GM23338 (cell line): ENCODE data around the gene NT5C3B.

Experiments used
- CREB1 ChIP-seq: fragments of 250-450 bp; sonication (Bioruptor Pico); IDR thresholded peaks from 2 replicates; pipeline ENCODE4 v1.5.0; 2020; ENCODE audit warnings: low read depth, mild to moderate bottlenecking, moderate library complexity
- CTCF ChIP-seq, 2 experiments: fragments of 200-600 bp in 1 of 2; sonication (generic) in 1 of 2; conservative IDR thresholded peaks; 2 replicates each; pipeline versions ENCODE4 v1.5.1 to v1.6.1; 2016 to 2017; ENCODE audit warnings: antibody characterized with exemption in 2 of 2, low read depth in 2 of 2, mild to moderate bottlenecking in 2 of 2, moderate library complexity in 1 of 2
- ETS1 ChIP-seq: IDR thresholded peaks from 2 replicates; pipeline ENCODE4 v1.6.1; 2016; ENCODE audit warnings: antibody characterized with exemption
- EZH2 ChIP-seq: fragments of 200-600 bp; sonication (generic); IDR thresholded peaks from one replicate; pipeline ENCODE4 v1.8.0; 2017; ENCODE audit warnings: antibody characterized with exemption, mild to moderate bottlenecking, low read depth; ENCODE audit not compliant: unreplicated experiment
- EZH2phosphoT487 ChIP-seq: fragments of 200-600 bp; sonication (generic); IDR thresholded peaks from one replicate; pipeline ENCODE4 v1.8.1; 2018; ENCODE audit warnings: antibody characterized with exemption; ENCODE audit not compliant: unreplicated experiment
- JUNB ChIP-seq: IDR thresholded peaks from one replicate; pipeline ENCODE4 v1.6.1; 2016; ENCODE audit warnings: antibody characterized with exemption; ENCODE audit not compliant: unreplicated experiment
- NANOG ChIP-seq: IDR thresholded peaks from 2 replicates; pipeline ENCODE4 v1.6.1; 2016; ENCODE audit warnings: antibody characterized with exemption, borderline replicate concordance
- POLR2AphosphoS5 ChIP-seq: IDR thresholded peaks from 2 replicates; pipeline ENCODE4 v1.6.1; 2016; ENCODE audit warnings: antibody characterized with exemption, low read depth
- REST ChIP-seq: IDR thresholded peaks from one replicate; pipeline ENCODE4 v1.6.1; 2018; ENCODE audit warnings: antibody characterized with exemption; ENCODE audit not compliant: unreplicated experiment
- STAT1 ChIP-seq: IDR thresholded peaks from one replicate; pipeline ENCODE4 v1.6.1; 2016; ENCODE audit warnings: antibody characterized with exemption; ENCODE audit not compliant: unreplicated experiment
- ZNF114 ChIP-seq: fragments of 250-450 bp; sonication (Bioruptor Pico); IDR thresholded peaks from 2 replicates; pipeline ENCODE4 v1.5.0; 2020; ENCODE audit warnings: mild to moderate bottlenecking, moderate library complexity
- ZNF331 ChIP-seq: fragments of 250-450 bp; sonication (Bioruptor Pico); IDR thresholded peaks from 2 replicates; pipeline ENCODE4 v1.5.0; 2020; ENCODE audit warnings: low read depth, mild to moderate bottlenecking, moderate library complexity
- ZNF462 ChIP-seq: fragments of 250-450 bp; sonication (Bioruptor Pico); IDR thresholded peaks from 2 replicates; pipeline ENCODE4 v1.5.0; 2020; ENCODE audit warnings: mild to moderate bottlenecking, moderate library complexity

- no peak for TF ChIP-seq CTCF (conservative IDR thresholded peaks at IDR 0.05; ENCODE audit: low read depth in 2 of 2)
- TF ChIP-seq CREB1 (CRISPR knock-in tag), result no peak
- TF ChIP-seq EZH2phosphoT487, result no peak
- no peak for TF ChIP-seq STAT1
- TF ChIP-seq POLR2AphosphoS5, result no peak
- no peak for TF ChIP-seq EZH2
- TF ChIP-seq ZNF331 (CRISPR knock-in tag), result no peak
- no peak for TF ChIP-seq REST
- TF ChIP-seq ETS1, result no peak
- TF ChIP-seq ZNF114 (CRISPR knock-in tag), result no peak
- TF ChIP-seq JUNB, result no peak
- no peak for TF ChIP-seq NANOG
- no peak for TF ChIP-seq ZNF462 (CRISPR knock-in tag)
Observed at GRCh38 chr17:41863074-41863848, 27.2 kb upstream of the NT5C3B start.
